ENCODE measurements around the gene POLN. TPM values are rescaled to one million over a fixed set of nuclear protein-coding genes. Genes with fewer than 3 reads are reported as not detected.

POLN gene
- total and polyA plus RNA-seq, 2 experiments from 2014 or later: 1.8 to 4.0 TPM

DNA sequence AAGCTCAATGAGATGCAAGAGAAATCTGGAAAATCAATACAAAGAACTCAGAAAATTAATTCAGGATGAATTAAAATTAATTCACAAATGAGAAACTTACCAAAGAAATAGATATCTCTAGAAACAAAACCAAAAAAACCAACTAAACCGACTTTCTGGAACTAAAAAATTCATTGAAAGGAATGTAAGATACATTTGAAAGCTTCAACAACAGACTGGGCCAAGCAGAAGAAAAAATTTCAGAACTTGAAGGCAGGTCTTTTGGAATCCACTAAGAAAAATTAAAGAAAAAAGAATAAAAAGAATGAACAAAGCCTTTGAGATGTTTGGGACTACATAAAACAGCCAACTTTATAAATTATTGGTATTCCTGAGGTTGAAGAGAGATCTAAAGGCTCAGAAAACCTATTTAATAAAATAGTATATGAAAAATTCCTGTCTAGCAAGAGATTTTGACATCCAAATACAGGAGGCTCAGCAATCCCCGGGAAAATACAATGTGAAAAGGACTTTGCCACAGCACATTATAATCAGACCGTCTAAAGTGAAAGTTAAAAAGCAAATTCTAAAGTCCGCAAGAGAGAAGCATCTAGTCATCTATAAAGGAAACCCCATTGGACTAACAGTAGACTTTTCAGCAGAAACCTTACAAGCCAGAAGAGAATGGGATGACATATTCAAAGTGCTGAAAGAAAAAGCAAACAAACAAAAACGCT, 138.6 kb downstream of the POLN start:
- H3K4me2 ChIP-seq: no peak overlapping the region
- no peaks in the 10 kb centered on the region for H3K36me3 Mint-ChIP-seq (ENCODE audit: low read depth)
- H3K4me1 Mint-ChIP-seq: no peaks in the 10 kb centered on the region
- H3K9me2 ChIP-seq (ENCODE audit: insufficient read depth): no peaks in the 10 kb centered on the region
- no peaks in the 10 kb centered on the region for H3K79me2 ChIP-seq (replicated peaks; ENCODE audit: insufficient read depth)
- H3K4me3 Mint-ChIP-seq: no peak overlapping the region
- DNase-seq (ENCODE audit: low spot score) (no peak), ATAC-seq (no peak)
- no peak overlapping the region for H3K27ac ChIP-seq (ENCODE audit: low read depth)
- H3K27me3 Mint-ChIP-seq (ENCODE audit: insufficient read depth, low read depth, poor library complexity): peaks cover 4% of the 10 kb centered on the region
- no peaks in the 10 kb centered on the region for H4K20me1 ChIP-seq (replicated peaks; ENCODE audit: insufficient read depth)
- no peaks in the 10 kb centered on the region for H3K27me3 ChIP-seq (ENCODE audit: insufficient read depth)
- H3K27ac Mint-ChIP-seq: no peak overlapping the region
- H2AFZ ChIP-seq: no peak overlapping the region
- no peaks in the 10 kb centered on the region for H3K36me3 ChIP-seq (ENCODE audit: insufficient read depth)
- H3K4me3 ChIP-seq: no peak overlapping the region
- TF ChIP-seq EZH2phosphoT487 (IDR thresholded peaks at IDR 0.05; ENCODE audit: unreplicated experiment) (no peak), EZH2 (IDR thresholded peaks at IDR 0.05; ENCODE audit: low read depth, unreplicated experiment) (no peak), JUNB (IDR thresholded peaks at IDR 0.05; ENCODE audit: unreplicated experiment) (no peak), ZNF462 (CRISPR knock-in tag; IDR thresholded peaks at IDR 0.05) (no peak), CTCF (conservative IDR thresholded peaks at IDR 0.05; ENCODE audit: low read depth in 2 of 2) (no peak), NANOG (IDR thresholded peaks at IDR 0.05; ENCODE audit: borderline replicate concordance) (no peak), ZNF331 (CRISPR knock-in tag; IDR thresholded peaks at IDR 0.05; ENCODE audit: low read depth) (no peak)
- peaks cover 3% of the 10 kb centered on the region; the same call in 1 of the 3 replicates for H3K9me3 Mint-ChIP-seq
- H3F3A ChIP-seq (replicated peaks; ENCODE audit: low read depth): no peaks in the 10 kb centered on the region
- no peaks in the 10 kb centered on the region for H3K4me1 ChIP-seq (ENCODE audit: insufficient read depth)
